HepG2 (cell line): ENCODE results near the gene MIF. TPM values are rescaled to one million over a fixed set of nuclear protein-coding genes. Genes with fewer than 3 reads are reported as not detected.

ENCODE experiments used
- CENPX ChIP-seq: sonication (generic); formaldehyde crosslinking; IDR thresholded peaks from 2 replicates; pipeline ENCODE4 v1.9.0; 2021; ENCODE audit warnings: mild to moderate bottlenecking, missing genetic modification reagents, moderate library complexity
- CREM ChIP-seq, 2 experiments: sonication (generic) in 1 of 2; formaldehyde crosslinking in 1 of 2; IDR thresholded peaks; 2 replicates each; pipeline versions ENCODE4 v1.4.0 to v1.6.1; 2016 to 2020; ENCODE audit warnings: antibody characterized with exemption in 1 of 2, mild to moderate bottlenecking in 1 of 2, missing genetic modification reagents in 1 of 2
- KDM6A ChIP-seq: IDR thresholded peaks from 2 replicates; pipeline ENCODE4 v1.6.1; 2016; ENCODE audit warnings: low read depth
- PHB2 ChIP-seq: fragments of 450-650 bp; IDR thresholded peaks from 2 replicates; pipeline ENCODE4 v1.6.1; 2018; ENCODE audit not compliant: partially characterized antibody
- SMYD3 ChIP-seq: sonication (generic); formaldehyde crosslinking; IDR thresholded peaks from 2 replicates; pipeline ENCODE4 v1.8.1; 2023; ENCODE audit warnings: mild to moderate bottlenecking, missing genetic modification reagents
- SP140L ChIP-seq: sonication (generic); formaldehyde crosslinking; IDR thresholded peaks from 2 replicates; pipeline ENCODE4 v1.4.0; 2020; ENCODE audit warnings: missing genetic modification reagents, borderline replicate concordance
- ZBTB25 ChIP-seq: IDR thresholded peaks from 2 replicates; pipeline ENCODE4 v1.6.1; 2018; ENCODE audit warnings: missing genetic modification reagents
- ZNF142 ChIP-seq: sonication (generic); formaldehyde crosslinking; IDR thresholded peaks from 2 replicates; pipeline ENCODE4 v1.4.0; 2020; ENCODE audit warnings: missing genetic modification reagents
- ZNF234 ChIP-seq: sonication (generic); formaldehyde crosslinking; conservative IDR thresholded peaks from 2 replicates; pipeline ENCODE4 v1.5.1; 2020; ENCODE audit warnings: mild to moderate bottlenecking, missing genetic modification reagents
- ZNF260 ChIP-seq: sonication (generic); formaldehyde crosslinking; IDR thresholded peaks from 2 replicates; pipeline ENCODE4 v1.4.0; 2020; ENCODE audit warnings: missing genetic modification reagents, low read depth, mild to moderate bottlenecking, borderline replicate concordance
- ZNF44 ChIP-seq: sonication (generic); formaldehyde crosslinking; IDR thresholded peaks from 2 replicates; pipeline ENCODE4 v1.5.1; 2020; ENCODE audit warnings: mild to moderate bottlenecking, missing genetic modification reagents
- ZNF598 ChIP-seq: sonication (generic); formaldehyde crosslinking; IDR thresholded peaks from 2 replicates; pipeline ENCODE4 v1.5.1; 2020; ENCODE audit warnings: mild to moderate bottlenecking, missing genetic modification reagents, borderline replicate concordance
- ZNF737 ChIP-seq: sonication (generic); formaldehyde crosslinking; IDR thresholded peaks from 2 replicates; pipeline ENCODE4 v1.5.0; 2020; ENCODE audit warnings: missing genetic modification reagents, mild to moderate bottlenecking, borderline replicate concordance
- ZNF777 ChIP-seq: sonication (generic); formaldehyde crosslinking; IDR thresholded peaks from 2 replicates; pipeline ENCODE4 v1.4.0; 2020; ENCODE audit warnings: missing genetic modification reagents
- polyA plus RNA-seq, 8 experiments: library from polyadenylated mRNA; depleted of rRNA in 3 of 8; stranded (reverse) in 7 of 8; unstranded in 1 of 8; fragments of >200 nt; fragmentation: Illumina TruSeq in 4 of 8; extraction: Trizol in 4 of 8; gene quantifications; 2 replicates each; pipeline versions ENCODE4 v1.2.1 to v1.2.3, GENCODE V29; 2011 to 2016; ENCODE audit warnings: low read depth in 4 of 8, missing spikeins in 1 of 8, mixed read lengths in 1 of 8; ENCODE audit not compliant: insufficient read depth in 1 of 8
- total RNA-seq, 5 experiments: library from RNA; depleted of rRNA; stranded (reverse); fragments of >200 nt; fragmentation: Illumina TruSeq; extraction: Trizol; gene quantifications; 2 replicates each; pipeline ENCODE4 v1.2.3, GENCODE V29; 2016; ENCODE audit warnings: low read depth in 1 of 5
- TF ChIP-seq, protein P1 (sequence below): sonication (generic); formaldehyde crosslinking; conservative IDR thresholded peaks from 2 replicates; pipeline ENCODE4 v1.4.0; 2020; ENCODE audit warnings: missing genetic modification reagents
- TF ChIP-seq, protein P2 (sequence below): sonication (generic); formaldehyde crosslinking; IDR thresholded peaks from 2 replicates; pipeline ENCODE4 v1.5.0; 2020; ENCODE audit warnings: mild to moderate bottlenecking, missing genetic modification reagents

Gene MIF
- total and polyA plus RNA-seq, 2 of the 13 experiments (the other 11 are each of a cell fraction or from before 2014, with no cell fraction given) = 634 to 675 TPM

DNA sequence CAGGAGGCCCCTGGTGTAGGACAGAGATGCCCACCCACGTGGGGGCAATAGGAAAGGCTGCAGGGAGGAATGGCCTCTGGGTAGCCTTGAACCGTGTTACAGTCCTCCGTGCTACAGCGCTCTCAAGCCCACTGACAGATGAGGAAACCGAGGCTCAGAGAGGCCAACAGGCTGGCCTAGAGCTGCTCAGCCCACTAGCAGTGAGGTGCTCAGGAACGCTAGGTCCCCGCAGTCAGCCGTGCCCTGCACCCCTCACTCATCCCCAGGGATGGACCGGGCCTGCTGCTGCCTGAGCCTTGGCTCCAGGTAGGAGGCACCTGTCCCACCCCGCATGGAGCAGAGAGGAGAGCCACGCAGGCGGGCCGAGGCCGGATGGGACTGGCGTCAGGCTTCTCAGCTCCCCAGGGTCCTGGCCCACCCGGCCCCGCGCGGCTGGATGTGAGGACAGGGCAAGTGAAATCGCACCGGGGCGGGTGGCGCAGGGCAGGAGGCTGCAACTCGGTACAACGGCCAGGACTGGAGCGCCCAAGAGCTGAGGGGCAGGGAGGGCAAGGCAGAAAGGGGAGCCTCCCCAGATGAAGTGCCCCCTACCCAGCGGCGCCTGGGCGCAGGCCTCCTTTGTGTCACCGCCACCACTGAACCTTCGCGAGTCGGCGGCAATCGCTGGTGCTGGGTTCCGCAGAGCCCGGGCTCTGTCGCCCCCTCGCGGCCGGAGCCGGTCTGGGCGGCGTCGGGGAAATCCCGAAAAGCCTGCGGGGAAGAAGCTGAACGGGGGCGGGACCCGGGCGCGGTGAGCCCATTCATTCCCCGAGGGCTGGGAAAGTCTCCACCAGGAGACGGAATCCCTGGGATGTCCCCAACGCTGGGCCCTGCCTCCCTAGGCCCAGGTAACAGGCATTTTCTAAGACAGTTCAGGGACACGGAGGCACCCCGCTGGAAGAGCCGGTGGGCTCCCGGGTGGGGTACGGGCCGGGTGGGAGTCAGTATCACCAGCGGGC is 44.9 kb upstream of the MIF start (continued):
- no peak for TF ChIP-seq CREM (IDR thresholded peaks at IDR 0.05)
- no peak for TF ChIP-seq CREM (CRISPR knock-in tag; IDR thresholded peaks at IDR 0.05)
- no peak for TF ChIP-seq ZNF260 (CRISPR knock-in tag)
- TF ChIP-seq, protein P1, sequence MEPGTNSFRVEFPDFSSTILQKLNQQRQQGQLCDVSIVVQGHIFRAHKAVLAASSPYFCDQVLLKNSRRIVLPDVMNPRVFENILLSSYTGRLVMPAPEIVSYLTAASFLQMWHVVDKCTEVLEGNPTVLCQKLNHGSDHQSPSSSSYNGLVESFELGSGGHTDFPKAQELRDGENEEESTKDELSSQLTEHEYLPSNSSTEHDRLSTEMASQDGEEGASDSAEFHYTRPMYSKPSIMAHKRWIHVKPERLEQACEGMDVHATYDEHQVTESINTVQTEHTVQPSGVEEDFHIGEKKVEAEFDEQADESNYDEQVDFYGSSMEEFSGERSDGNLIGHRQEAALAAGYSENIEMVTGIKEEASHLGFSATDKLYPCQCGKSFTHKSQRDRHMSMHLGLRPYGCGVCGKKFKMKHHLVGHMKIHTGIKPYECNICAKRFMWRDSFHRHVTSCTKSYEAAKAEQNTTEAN (CRISPR knock-in tag) = no peak
- TF ChIP-seq CENPX (CRISPR knock-in tag) = no peak
- TF ChIP-seq ZNF598 (CRISPR knock-in tag) = no peak
- TF ChIP-seq KDM6A = no peak
- TF ChIP-seq ZNF737 = no peak
- no peak for TF ChIP-seq SP140L (CRISPR knock-in tag)
- TF ChIP-seq ZNF234 = no peak
- TF ChIP-seq PHB2 = no peak
- TF ChIP-seq, protein P2, sequence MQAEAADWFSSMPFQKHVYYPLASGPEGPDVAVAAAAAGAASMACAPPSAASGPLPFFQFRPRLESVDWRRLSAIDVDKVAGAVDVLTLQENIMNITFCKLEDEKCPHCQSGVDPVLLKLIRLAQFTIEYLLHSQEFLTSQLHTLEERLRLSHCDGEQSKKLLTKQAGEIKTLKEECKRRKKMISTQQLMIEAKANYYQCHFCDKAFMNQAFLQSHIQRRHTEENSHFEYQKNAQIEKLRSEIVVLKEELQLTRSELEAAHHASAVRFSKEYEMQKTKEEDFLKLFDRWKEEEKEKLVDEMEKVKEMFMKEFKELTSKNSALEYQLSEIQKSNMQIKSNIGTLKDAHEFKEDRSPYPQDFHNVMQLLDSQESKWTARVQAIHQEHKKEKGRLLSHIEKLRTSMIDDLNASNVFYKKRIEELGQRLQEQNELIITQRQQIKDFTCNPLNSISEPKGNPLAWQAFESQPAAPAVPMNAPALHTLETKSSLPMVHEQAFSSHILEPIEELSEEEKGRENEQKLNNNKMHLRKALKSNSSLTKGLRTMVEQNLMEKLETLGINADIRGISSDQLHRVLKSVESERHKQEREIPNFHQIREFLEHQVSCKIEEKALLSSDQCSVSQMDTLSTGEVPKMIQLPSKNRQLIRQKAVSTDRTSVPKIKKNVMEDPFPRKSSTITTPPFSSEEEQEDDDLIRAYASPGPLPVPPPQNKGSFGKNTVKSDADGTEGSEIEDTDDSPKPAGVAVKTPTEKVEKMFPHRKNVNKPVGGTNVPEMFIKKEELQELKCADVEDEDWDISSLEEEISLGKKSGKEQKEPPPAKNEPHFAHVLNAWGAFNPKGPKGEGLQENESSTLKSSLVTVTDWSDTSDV (CRISPR knock-in tag) = 0 out of 2 replicates have a peak, but pooled peaks have one; percentile 58
- TF ChIP-seq ZNF142 = no peak
- TF ChIP-seq SMYD3 = no peak
- TF ChIP-seq ZNF777 = peak; percentile 82
- peak; percentile 53; the same call in 1 of the 2 replicates for TF ChIP-seq ZBTB25 (CRISPR knock-in tag)
- TF ChIP-seq ZNF44 (CRISPR knock-in tag) = no peak
